ENCODE data around the gene ALOXE3. TPM values are rescaled to one million over a fixed set of nuclear protein-coding genes. Genes with fewer than 3 reads are reported as not detected.

The ALOXE3 gene
- total and polyA plus RNA-seq, 4 experiments from 2014 or later: 0.20 to 0.33 (median 0.32) TPM; not detected in 1

DNA sequence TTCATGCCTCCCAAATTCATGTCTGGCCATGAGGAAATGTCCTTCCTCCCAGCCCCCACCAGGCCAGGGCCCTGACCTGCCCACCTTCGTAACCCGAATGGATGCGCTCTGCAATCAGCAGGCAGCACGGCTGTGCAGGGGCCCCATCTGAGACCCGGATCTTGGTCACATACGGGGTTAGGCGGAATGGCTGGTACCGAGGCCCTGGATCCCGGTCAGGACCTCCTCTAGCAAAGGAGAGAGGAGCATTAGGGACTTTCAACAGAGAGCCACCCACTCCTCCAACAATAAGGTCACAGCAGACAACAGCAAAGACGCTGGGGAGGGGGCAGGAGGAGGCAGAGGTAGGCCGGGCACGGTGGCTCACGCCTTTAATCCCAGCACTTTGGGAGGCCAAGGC lies 30.2 kb upstream of the ALOXE3 start:
- Histone ChIP-seq H3K27ac (ENCODE audit: low read depth, low read length) (no peak overlapping the region), H3K9me3 (ENCODE audit: control insufficient read depth in 1 of 2, low read length in 2 of 2) (no peaks in the 10 kb centered on the region), H3K4me3 (ENCODE audit: low read length in 2 of 2) (no peak overlapping the region), H3K27me3 (ENCODE audit: insufficient read depth, low read length) (no peaks in the 10 kb centered on the region), H3K4me1 (ENCODE audit: insufficient read depth, low read length) (peaks cover 30% of the 10 kb centered on the region), H3K36me3 (ENCODE audit: insufficient read depth, low read length) (peaks cover 66% of the 10 kb centered on the region)
- ChIA-PET POLR2A (ENCODE audit: partially characterized antibody) (interaction anchor here (1.4 to 23.4 kb wide), 6 partner anchors 8 to 73 kb away, joined by 4 to 1074 read pairs (median 8); partner anchors contain the start of genes BORCS6 and TMEM107), CTCF (ENCODE audit: partially characterized antibody) (interaction anchor here (1.1 to 2.8 kb wide), 2 partner anchors 9 to 29 kb away, joined by 3 to 8 read pairs; no protein-coding TSS in a partner anchor)
- H3K4me3 Mint-ChIP-seq: peak overlapping the region in 3 of 8 donors; percentile 20 to 31 (median 31)
- peaks cover 0 to 40% (median 0%) of the 10 kb centered on the region in 8 donors for H3K9me3 Mint-ChIP-seq
- peak overlapping the region in 4 of 7 donors; percentile 64 to 89 (median 84) for H3K27ac Mint-ChIP-seq
- intact Hi-C loops (cut with micrococcal nuclease): no loop called here
- peak in 1 of 5 donors; percentile 38 for DNase-seq
- H3K36me3 Mint-ChIP-seq: peaks cover 31 to 68% of the 10 kb centered on the region in 2 donors
- peaks cover 25 to 37% (median 27%) of the 10 kb centered on the region in 4 donors for H3K4me1 Mint-ChIP-seq
- no peaks in the 10 kb centered on the region for H3K27me3 Mint-ChIP-seq

DNA sequence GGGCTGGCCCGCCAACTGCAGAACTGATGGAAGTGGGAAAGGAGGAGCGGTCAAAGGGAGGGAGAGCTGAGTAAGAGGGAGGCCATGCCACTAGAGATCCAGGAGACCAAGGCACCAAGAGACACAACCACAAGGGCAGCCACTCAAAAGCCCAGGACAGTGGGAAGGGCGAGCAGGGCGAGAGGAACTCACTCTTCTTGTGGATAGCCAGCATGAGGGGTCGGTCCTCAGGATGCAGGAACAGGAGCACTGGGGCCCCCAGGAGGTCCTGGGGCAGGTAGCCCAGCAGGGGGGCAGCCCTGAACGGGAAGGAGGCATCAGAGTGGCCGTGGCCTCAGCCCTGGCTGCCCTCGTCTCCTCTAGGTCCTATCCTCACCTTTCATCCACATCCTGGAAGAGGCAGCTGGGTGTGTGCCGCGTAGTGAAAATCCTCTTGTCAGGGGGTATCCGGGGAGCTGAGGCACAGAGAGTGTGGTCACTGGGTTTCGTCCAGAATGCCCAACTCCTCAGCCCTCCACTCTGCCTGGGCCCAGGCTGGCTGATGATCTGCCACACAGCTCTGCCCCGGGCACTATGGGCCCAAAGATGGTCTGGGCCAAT lies 29.6 kb upstream of the ALOXE3 start:
- H3K36me3 ChIP-seq (ENCODE audit: insufficient read depth, low read length): peaks cover 70% of the 10 kb centered on the region
- Mint-ChIP-seq H3K4me3 (peak overlapping the region in 1 of 8 donors; percentile 20), H3K27me3 (no peaks in the 10 kb centered on the region), H3K4me1 (peaks cover 18 to 31% (median 24%) of the 10 kb centered on the region in 4 donors), H3K9me3 (peaks cover 0 to 41% (median 0%) of the 10 kb centered on the region in 8 donors), H3K36me3 (peaks cover 32 to 63% of the 10 kb centered on the region in 2 donors), H3K27ac (peak overlapping the region in 6 of 7 donors; percentile 29 to 89 (median 72))
- POLR2A ChIA-PET (ENCODE audit: partially characterized antibody): interaction anchor here (1.4 to 23.4 kb wide), 6 partner anchors 7 to 73 kb away, joined by 4 to 1074 read pairs (median 8); partner anchors contain the start of genes BORCS6 and TMEM107
- CTCF ChIA-PET (ENCODE audit: partially characterized antibody): interaction anchor here (1.1 to 2.8 kb wide), 2 partner anchors 9 to 29 kb away, joined by 3 to 8 read pairs; no protein-coding TSS in a partner anchor
- no peak overlapping the region for H3K4me3 ChIP-seq (ENCODE audit: low read length in 2 of 2)
- no peak for DNase-seq
- no peak overlapping the region for H3K27ac ChIP-seq (ENCODE audit: low read depth, low read length)
- no peaks in the 10 kb centered on the region for H3K27me3 ChIP-seq (ENCODE audit: insufficient read depth, low read length)
- intact Hi-C loops (cut with micrococcal nuclease): no loop called here
- H3K4me1 ChIP-seq (ENCODE audit: insufficient read depth, low read length): peaks cover 23% of the 10 kb centered on the region
- no peaks in the 10 kb centered on the region for H3K9me3 ChIP-seq (ENCODE audit: control insufficient read depth in 1 of 2, low read length in 2 of 2)

DNA sequence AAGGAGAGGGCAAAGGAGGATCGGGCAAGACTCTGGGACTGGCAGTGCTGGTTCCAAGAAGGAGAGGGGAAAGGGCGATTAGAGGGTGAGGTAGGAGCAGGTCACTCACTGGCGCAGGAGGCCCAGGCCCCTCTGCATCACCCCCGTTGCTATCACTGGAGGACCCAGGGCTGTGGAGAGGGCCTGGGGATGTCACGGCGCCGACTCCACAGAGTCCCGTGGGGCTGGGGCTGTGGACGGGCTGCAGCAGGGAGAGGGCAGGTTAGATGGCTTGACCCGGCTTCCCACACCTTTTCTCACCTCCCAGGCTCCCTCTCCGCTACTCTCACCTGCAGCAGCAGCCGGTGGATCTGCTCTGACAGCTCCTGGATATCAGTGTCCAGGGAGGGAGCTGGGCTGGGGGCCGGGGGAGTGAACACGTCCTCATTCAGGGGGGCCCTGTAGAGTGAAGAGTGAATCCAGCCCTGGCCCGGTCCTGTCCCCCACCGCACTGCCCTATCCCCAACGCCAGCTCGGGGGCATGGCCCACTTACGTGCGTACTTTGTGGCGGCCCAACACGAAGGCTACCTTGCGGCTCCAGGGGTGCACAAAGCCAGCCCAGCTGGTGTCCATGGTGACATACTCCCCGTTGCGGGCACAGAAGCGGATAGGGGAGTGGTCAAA lies 29.0 kb upstream of the ALOXE3 start:
- Histone ChIP-seq H3K36me3 (ENCODE audit: insufficient read depth, low read length) (peaks cover 76% of the 10 kb centered on the region), H3K9me3 (ENCODE audit: control insufficient read depth in 1 of 2, low read length in 2 of 2) (no peaks in the 10 kb centered on the region), H3K4me3 (ENCODE audit: low read length in 2 of 2) (no peak overlapping the region), H3K27me3 (ENCODE audit: insufficient read depth, low read length) (no peaks in the 10 kb centered on the region), H3K27ac (ENCODE audit: low read depth, low read length) (no peak overlapping the region), H3K4me1 (ENCODE audit: insufficient read depth, low read length) (peaks cover 17% of the 10 kb centered on the region)
- no peaks in the 10 kb centered on the region for H3K27me3 Mint-ChIP-seq
- H3K36me3 Mint-ChIP-seq: peaks cover 32 to 65% of the 10 kb centered on the region in 2 donors
- H3K4me1 Mint-ChIP-seq: peaks cover 12 to 30% (median 18%) of the 10 kb centered on the region in 4 donors
- peak overlapping the region in 3 of 8 donors; percentile 21 to 59 (median 26) for H3K4me3 Mint-ChIP-seq
- peaks cover 0 to 41% (median 0%) of the 10 kb centered on the region in 8 donors for H3K9me3 Mint-ChIP-seq
- intact Hi-C loops (cut with micrococcal nuclease): no loop called here
- H3K27ac Mint-ChIP-seq: peak overlapping the region; percentile 60 to 90 (median 84)
- CTCF ChIA-PET (ENCODE audit: partially characterized antibody): interaction anchor here (2.8 kb wide), 1 partner anchor 8 kb away, joined by 8 read pairs; no protein-coding TSS in a partner anchor
- DNase-seq: peak in 1 of 5 donors; percentile 13
- POLR2A ChIA-PET (ENCODE audit: partially characterized antibody): interaction anchor here (0.5 to 23.4 kb wide), 9 partner anchors 7 to 74 kb away, joined by 3 to 1074 read pairs (median 6); partner anchors contain the start of genes BORCS6 and TMEM107

DNA sequence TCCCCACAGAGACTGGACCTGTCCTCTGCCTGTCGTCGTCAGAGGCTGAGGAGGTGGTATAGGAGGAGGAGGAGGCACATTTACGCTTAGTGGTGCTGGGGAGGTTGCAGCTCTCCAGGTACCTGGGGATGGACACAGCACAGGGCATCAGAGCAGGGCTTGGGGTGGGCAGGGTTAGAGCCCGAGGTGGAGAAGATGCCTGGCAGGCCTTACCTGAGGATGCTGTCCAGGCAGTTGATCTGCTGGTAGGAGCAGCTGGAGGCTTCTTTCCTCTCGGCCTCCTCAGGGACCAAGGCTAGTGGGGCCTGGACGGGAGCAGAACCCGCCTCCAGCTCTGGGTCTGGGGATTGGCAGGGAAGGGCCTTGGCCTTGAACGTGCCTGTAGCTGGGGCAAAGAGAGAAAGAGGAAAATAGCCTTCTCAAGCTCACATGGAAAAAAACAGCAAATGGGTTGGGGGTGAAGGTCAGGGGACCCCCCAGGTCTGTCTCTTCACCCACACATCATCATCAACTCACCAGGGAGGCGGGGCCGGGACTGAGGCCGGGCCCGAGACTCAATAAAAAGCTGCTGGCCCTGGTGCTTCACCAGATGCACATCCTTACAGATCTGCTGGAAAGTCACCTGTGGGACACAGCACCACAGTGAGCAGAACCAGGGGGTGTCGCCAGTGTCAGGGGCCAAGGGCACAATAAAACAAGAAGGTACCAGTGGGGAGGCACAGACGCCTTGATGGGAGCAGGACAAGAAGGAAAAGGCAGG lies 28.2 kb upstream of the ALOXE3 start:
- H3K4me3 Mint-ChIP-seq: peak overlapping the region in 4 of 8 donors; percentile 21 to 59 (median 28)
- H3K27ac ChIP-seq (ENCODE audit: low read depth, low read length): no peak overlapping the region

DNA sequence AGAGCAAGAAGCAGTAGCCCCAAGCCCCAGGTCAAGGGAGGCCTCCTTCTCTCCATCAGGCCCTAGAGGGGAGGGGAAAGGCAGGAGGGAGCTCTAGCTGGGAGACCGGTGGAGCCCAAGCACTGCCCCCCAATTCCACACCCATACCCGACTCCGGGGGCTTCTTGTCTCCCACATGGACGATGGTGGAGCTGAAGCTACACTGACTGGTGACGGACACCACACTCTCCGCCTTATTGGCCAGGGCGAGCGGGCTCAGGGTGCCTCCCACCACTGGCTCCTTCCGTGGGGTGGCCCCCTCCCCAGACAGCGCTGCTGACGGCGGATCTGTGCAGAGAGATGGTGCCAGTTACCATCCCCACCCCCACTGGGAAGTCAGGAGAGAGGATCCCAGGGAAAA lies 27.5 kb upstream of the ALOXE3 start:
- peaks cover 0 to 40% (median 0%) of the 10 kb centered on the region in 8 donors for H3K9me3 Mint-ChIP-seq
- intact Hi-C loops (cut with micrococcal nuclease): no loop called here

More for the DNA sequence above, 28.2 kb upstream of the ALOXE3 start:
- H3K4me1 Mint-ChIP-seq: peaks cover 9 to 24% (median 15%) of the 10 kb centered on the region in 4 donors
- no peaks in the 10 kb centered on the region for H3K27me3 ChIP-seq (ENCODE audit: insufficient read depth, low read length)
- peaks cover 38 to 64% of the 10 kb centered on the region in 2 donors for H3K36me3 Mint-ChIP-seq
- POLR2A ChIA-PET (ENCODE audit: partially characterized antibody): interaction anchor here (0.5 to 23.4 kb wide), 7 partner anchors 9 to 75 kb away, joined by 3 to 1074 read pairs (median 4); partner anchors contain the start of genes BORCS6 and TMEM107
- peaks cover 83% of the 10 kb centered on the region for H3K36me3 ChIP-seq (ENCODE audit: insufficient read depth, low read length)
- H3K9me3 ChIP-seq (ENCODE audit: control insufficient read depth in 1 of 2, low read length in 2 of 2): no peaks in the 10 kb centered on the region
- intact Hi-C loops (cut with micrococcal nuclease): no loop called here
- H3K4me1 ChIP-seq (ENCODE audit: insufficient read depth, low read length): peaks cover 12% of the 10 kb centered on the region
- DNase-seq: peak in 2 of 5 donors; percentile 19 to 44
- peaks cover 0 to 39% (median 0%) of the 10 kb centered on the region in 8 donors for H3K9me3 Mint-ChIP-seq
- CTCF ChIA-PET (ENCODE audit: partially characterized antibody): no interaction called here
- no peak overlapping the region for H3K4me3 ChIP-seq (ENCODE audit: low read length in 2 of 2)
- no peaks in the 10 kb centered on the region for H3K27me3 Mint-ChIP-seq
- H3K27ac Mint-ChIP-seq: peak overlapping the region; percentile 60 to 90 (median 84)

DNA sequence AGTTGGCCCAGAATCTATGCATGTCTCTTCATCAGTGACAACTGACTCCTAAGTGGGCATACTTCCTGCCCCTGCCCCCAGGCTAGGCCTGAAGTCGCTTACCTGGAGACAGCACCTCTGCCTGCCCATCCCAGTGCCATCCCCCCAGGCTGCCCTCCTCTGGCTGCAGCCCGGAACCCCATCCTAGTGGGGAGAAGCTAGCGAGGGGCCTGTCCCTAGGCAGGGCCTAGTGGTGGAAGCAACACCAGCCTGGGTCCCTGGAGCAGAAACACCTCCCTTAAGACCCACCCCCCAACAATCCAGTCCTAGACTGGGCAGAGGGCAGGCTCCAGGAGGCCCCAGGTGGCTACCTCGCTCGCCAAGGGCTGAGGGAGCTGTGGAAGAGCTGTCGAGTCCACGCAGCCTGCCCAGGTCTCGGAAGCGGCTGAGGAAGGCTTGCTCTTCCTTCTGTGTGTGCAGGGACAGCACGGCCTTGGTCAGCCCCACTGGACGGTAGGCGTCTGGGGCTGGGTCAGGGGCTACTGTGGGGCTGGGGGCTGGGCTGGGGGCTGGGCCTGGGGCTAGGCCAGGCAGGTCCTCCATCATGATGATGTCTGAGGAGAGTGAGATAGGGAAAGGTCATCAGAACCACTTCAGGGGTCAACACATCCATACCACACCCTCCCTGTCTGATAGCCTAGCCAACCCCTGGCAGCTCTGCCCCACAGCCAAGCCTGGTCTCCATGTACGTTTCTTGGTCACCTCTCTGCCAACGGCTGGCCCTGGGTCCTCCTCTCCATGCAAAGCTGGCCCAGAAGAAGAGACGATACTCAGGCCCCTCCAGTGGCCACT lies 26.3 kb upstream of the ALOXE3 start:
- H3K9me3 ChIP-seq (ENCODE audit: control insufficient read depth in 1 of 2, low read length in 2 of 2): no peaks in the 10 kb centered on the region
- H3K36me3 Mint-ChIP-seq: peaks cover 44 to 70% of the 10 kb centered on the region in 2 donors
- peaks cover 89% of the 10 kb centered on the region for H3K36me3 ChIP-seq (ENCODE audit: insufficient read depth, low read length)
- POLR2A ChIA-PET (ENCODE audit: partially characterized antibody): interaction anchor here (9.5 to 23.4 kb wide), 2 partner anchors 11 to 37 kb away, joined by 237 to 1074 read pairs; partner anchors contain the start of genes BORCS6, PER1, TMEM107 and VAMP2
- H3K27me3 ChIP-seq (ENCODE audit: insufficient read depth, low read length): no peaks in the 10 kb centered on the region
- H3K4me1 Mint-ChIP-seq: peaks cover 4 to 12% (median 7%) of the 10 kb centered on the region in 4 donors
- CTCF ChIA-PET (ENCODE audit: partially characterized antibody): interaction anchor here (0.8 kb wide), 1 partner anchor 156 kb away, joined by 3 read pairs; no protein-coding TSS in a partner anchor
- H3K4me3 ChIP-seq (ENCODE audit: low read length in 2 of 2): no peak overlapping the region
- H3K27me3 Mint-ChIP-seq: no peaks in the 10 kb centered on the region
- peak overlapping the region in 1 of 8 donors; percentile 44 for H3K4me3 Mint-ChIP-seq
- H3K27ac Mint-ChIP-seq: peak overlapping the region in 5 of 7 donors; percentile 24 to 92 (median 70)
- intact Hi-C loops (cut with micrococcal nuclease): no loop called here
- peaks cover 6% of the 10 kb centered on the region for H3K4me1 ChIP-seq (ENCODE audit: insufficient read depth, low read length)
- H3K9me3 Mint-ChIP-seq: peaks cover 0 to 35% (median 0%) of the 10 kb centered on the region in 8 donors
- DNase-seq: peak in 2 of 5 donors; percentile 14 to 37
- H3K27ac ChIP-seq (ENCODE audit: low read depth, low read length): no peak overlapping the region

More for the DNA sequence above, 27.5 kb upstream of the ALOXE3 start:
- Histone ChIP-seq H3K9me3 (ENCODE audit: control insufficient read depth in 1 of 2, low read length in 2 of 2) (no peaks in the 10 kb centered on the region), H3K27me3 (ENCODE audit: insufficient read depth, low read length) (no peaks in the 10 kb centered on the region), H3K36me3 (ENCODE audit: insufficient read depth, low read length) (peaks cover 89% of the 10 kb centered on the region), H3K4me3 (ENCODE audit: low read length in 2 of 2) (no peak overlapping the region), H3K27ac (ENCODE audit: low read depth, low read length) (no peak overlapping the region), H3K4me1 (ENCODE audit: insufficient read depth, low read length) (peaks cover 10% of the 10 kb centered on the region)
- DNase-seq: peak in 1 of 5 donors; percentile 23
- peak overlapping the region in 1 of 8 donors; percentile 8 for H3K4me3 Mint-ChIP-seq
- peak overlapping the region in 4 of 7 donors; percentile 48 to 89 (median 64) for H3K27ac Mint-ChIP-seq
- peaks cover 6 to 19% (median 12%) of the 10 kb centered on the region in 4 donors for H3K4me1 Mint-ChIP-seq
- CTCF ChIA-PET (ENCODE audit: partially characterized antibody): no interaction called here
- peaks cover 44 to 70% of the 10 kb centered on the region in 2 donors for H3K36me3 Mint-ChIP-seq
- POLR2A ChIA-PET (ENCODE audit: partially characterized antibody): interaction anchor here (1.3 to 23.4 kb wide), 5 partner anchors 10 to 76 kb away, joined by 3 to 1074 read pairs (median 4); partner anchors contain the start of genes BORCS6 and TMEM107
- H3K27me3 Mint-ChIP-seq: no peaks in the 10 kb centered on the region

All from CD4-positive, alpha-beta memory T cell (primary cell).